HepG2 (cell line): ENCODE data around the gene ZBTB8B. TPM values are rescaled to one million over a fixed set of nuclear protein-coding genes. Genes with fewer than 3 reads are reported as not detected.

Experiments
- ATAC-seq: fragments of 200-7000 bp; cut with Tn5 transposase; 3 replicates; pipeline ENCODE4 v1.9.1; 2020; ENCODE audit warnings: mild to moderate bottlenecking, moderate library complexity
- BruUV-seq: library from RNA; stranded (reverse); fragments of 400-500 nt; replicated peaks from 2 replicates; lab custom pipeline; 2021; lab: Mats Ljungman, UMichigan
- CTCF ChIA-PET: fragments of 300-600 bp; formaldehyde crosslinking; extraction: SDS; loops from one replicate; lab custom pipeline; 2021; ENCODE audit warnings: low total read pairs, inconsistent platforms, low intra/inter-chr PET ratio; lab: Yijun Ruan, JAX
- POLR2A ChIA-PET: fragments of 350-600 bp; sonication (Branson Sonifier 250); formaldehyde crosslinking; loops from one replicate; lab custom pipeline; 2020; ENCODE audit warnings: antibody characterized with exemption, inconsistent platforms; lab: Yijun Ruan, JAX
- DNase-seq: peaks from one replicate; pipeline ENCODE4 v3.0.0-alpha.2; 2015; ENCODE audit warnings: low spot score
- FAIRE-seq: peaks from 3 replicates; lab custom pipeline; 2011; peaks lifted over from hg19 to GRCh38; lab: Jason Lieb, UNC
- H2AFZ ChIP-seq: one replicate; pipeline ENCODE4 v1.6.1; 2011; ENCODE audit warnings: low read length, inconsistent platforms
- H3K27ac ChIP-seq: fragments of 300-600 bp; 3 replicates; pipeline ENCODE4 v1.8.0; 2011; ENCODE audit warnings: mixed run types, mild to moderate bottlenecking, mixed read lengths, low read length, inconsistent platforms; ENCODE audit not compliant: insufficient read depth; ENCODE audit errors: extremely low read length
- H3K27me3 ChIP-seq, 2 experiments: fragments of 200-600 bp in 1 of 2; 2 replicates in 1 of 2; 3 replicates in 1 of 2; pipeline versions ENCODE4 v1.6.0 to v1.8.0; 2011; ENCODE audit warnings: low read length in 2 of 2, mild to moderate bottlenecking in 2 of 2, moderate library complexity in 2 of 2, inconsistent platforms in 1 of 2; ENCODE audit not compliant: insufficient read depth in 2 of 2, control insufficient read depth in 1 of 2
- H3K36me3 ChIP-seq, 2 experiments: fragments of 200-600 bp in 1 of 2; replicated peaks in 1 of 2; 2 replicates in 1 of 2; 3 replicates in 1 of 2; pipeline versions ENCODE4 v1.5.1 to v1.8.0; 2011; ENCODE audit warnings: low read length in 2 of 2, inconsistent platforms in 1 of 2; ENCODE audit not compliant: insufficient read depth in 2 of 2, control insufficient read depth in 1 of 2
- H3K4me1 ChIP-seq: 2 replicates; pipeline ENCODE4 v1.5.1; 2012; ENCODE audit warnings: low read length, inconsistent platforms; ENCODE audit not compliant: insufficient read depth
- H3K4me2 ChIP-seq: 2 replicates; pipeline ENCODE4 v1.6.0; 2011; ENCODE audit warnings: low read depth, low read length, inconsistent platforms
- H3K4me3 ChIP-seq, 3 experiments: fragments of 200-600 bp in 1 of 3; sonication (generic), shearing (Covaris generic) in 1 of 3; replicated peaks in 1 of 3; 2 replicates each; pipeline ENCODE4 v1.5.1; 2011 to 2016; ENCODE audit warnings: low read length in 3 of 3, inconsistent platforms in 2 of 3, low read depth in 2 of 3, mild to moderate bottlenecking in 2 of 3, control low read depth in 1 of 3, mixed read lengths in 1 of 3; ENCODE audit not compliant: insufficient read depth in 1 of 3
- H3K79me2 ChIP-seq: one replicate; pipeline ENCODE4 v1.6.1; 2011; ENCODE audit warnings: low read length, inconsistent platforms; ENCODE audit not compliant: insufficient read depth
- H3K9ac ChIP-seq: 2 replicates; pipeline ENCODE4 v1.6.0; 2011; ENCODE audit warnings: mild to moderate bottlenecking, low read depth, low read length, inconsistent platforms; ENCODE audit not compliant: insufficient read depth
- H3K9me3 ChIP-seq: 2 replicates; pipeline ENCODE4 v1.5.1; 2012; ENCODE audit warnings: mild to moderate bottlenecking, low read length
- H4K20me1 ChIP-seq: 2 replicates; pipeline ENCODE4 v1.6.0; 2011; ENCODE audit warnings: inconsistent platforms, mild to moderate bottlenecking, low read length, moderate library complexity; ENCODE audit not compliant: insufficient read depth
- ETV6 ChIP-seq: sonication (generic); formaldehyde crosslinking; conservative IDR thresholded peaks from 2 replicates; pipeline ENCODE4 v1.4.0; 2020; ENCODE audit warnings: missing genetic modification reagents
- GABPB1 ChIP-seq: IDR thresholded peaks from 2 replicates; pipeline ENCODE4 v1.6.1; 2016; ENCODE audit warnings: mild to moderate bottlenecking, missing genetic modification reagents, moderate library complexity, missing compliant biosample characterization
- HES4 ChIP-seq: sonication (generic); formaldehyde crosslinking; IDR thresholded peaks from 2 replicates; pipeline ENCODE4 v1.9.0; 2021; ENCODE audit warnings: mild to moderate bottlenecking, missing genetic modification reagents, borderline replicate concordance
- HOXA3 ChIP-seq: sonication (generic); formaldehyde crosslinking; IDR thresholded peaks from 2 replicates; pipeline ENCODE4 v1.5.0; 2020; ENCODE audit warnings: missing genetic modification reagents
- KDM4B ChIP-seq: sonication (generic); formaldehyde crosslinking; IDR thresholded peaks from 2 replicates; pipeline ENCODE4 v1.4.0; 2020; ENCODE audit warnings: missing genetic modification reagents
- KMT2A ChIP-seq: sonication (generic); formaldehyde crosslinking; IDR thresholded peaks from 2 replicates; pipeline ENCODE4 v1.4.0; 2020; ENCODE audit warnings: missing genetic modification reagents
- POLR2AphosphoS2 ChIP-seq: IDR thresholded peaks from 2 replicates; pipeline ENCODE4 v1.6.1; 2011; ENCODE audit warnings: low read depth, low read length, improper control_type of control experiment
- REXO4 ChIP-seq: sonication (generic); formaldehyde crosslinking; IDR thresholded peaks from 2 replicates; pipeline ENCODE4 v1.8.0; 2022; ENCODE audit warnings: missing genetic modification reagents, mild to moderate bottlenecking, borderline replicate concordance
- ZNF569 ChIP-seq: sonication (generic); formaldehyde crosslinking; IDR thresholded peaks from 2 replicates; pipeline ENCODE4 v1.5.0; 2020; ENCODE audit warnings: mild to moderate bottlenecking, missing genetic modification reagents, moderate library complexity, borderline replicate concordance
- WGBS: methylation state at CpG from one replicate; pipeline ENCODE4 v1.1.6; 2017; ENCODE audit warnings: low lambda C conversion rate; 5-methylcytosine and 5-hydroxymethylcytosine counted together
- in situ Hi-C: cut with HindIII; loops from 2 replicates; pipeline ENCODE4 v1.10.0; 2017; ENCODE audit warnings: low pct_unique_long_range_greater_than_20kb; ENCODE audit not compliant: extremely low pct_ligation_motif_present
- intact Hi-C: fragments of 100-400 bp; cut with micrococcal nuclease; formaldehyde crosslinking; loops from one replicate; pipeline ENCODE4 v1.10.0; 2022; ENCODE audit not compliant: unreplicated experiment
- polyA plus RNA-seq, 8 experiments: library from polyadenylated mRNA; depleted of rRNA in 3 of 8; stranded (reverse) in 7 of 8; unstranded in 1 of 8; fragments of >200 nt; fragmentation: Illumina TruSeq in 4 of 8; extraction: Trizol in 4 of 8; gene quantifications; 2 replicates each; pipeline versions ENCODE4 v1.2.1 to v1.2.3, GENCODE V29; 2011 to 2016; ENCODE audit warnings: low read depth in 4 of 8, missing spikeins in 1 of 8, mixed read lengths in 1 of 8; ENCODE audit not compliant: insufficient read depth in 1 of 8
- total RNA-seq, 5 experiments: library from RNA; depleted of rRNA; stranded (reverse); fragments of >200 nt; fragmentation: Illumina TruSeq; extraction: Trizol; gene quantifications; 2 replicates each; pipeline ENCODE4 v1.2.3, GENCODE V29; 2016; ENCODE audit warnings: low read depth in 1 of 5
- TF ChIP-seq, protein P1 (sequence below): sonication (generic); formaldehyde crosslinking; conservative IDR thresholded peaks from 2 replicates; pipeline ENCODE4 v1.4.0; 2020; ENCODE audit warnings: missing genetic modification reagents
- TF ChIP-seq, protein P2 (sequence below): sonication (generic); formaldehyde crosslinking; conservative IDR thresholded peaks from 2 replicates; pipeline ENCODE4 v1.4.0; 2020; ENCODE audit warnings: mild to moderate bottlenecking, missing genetic modification reagents, moderate library complexity

Gene ZBTB8B
- total and polyA plus RNA-seq, 2 of the 13 experiments (the other 11 are each of a cell fraction or from before 2014, with no cell fraction given), result under 0.01 to 0.02 TPM

DNA sequence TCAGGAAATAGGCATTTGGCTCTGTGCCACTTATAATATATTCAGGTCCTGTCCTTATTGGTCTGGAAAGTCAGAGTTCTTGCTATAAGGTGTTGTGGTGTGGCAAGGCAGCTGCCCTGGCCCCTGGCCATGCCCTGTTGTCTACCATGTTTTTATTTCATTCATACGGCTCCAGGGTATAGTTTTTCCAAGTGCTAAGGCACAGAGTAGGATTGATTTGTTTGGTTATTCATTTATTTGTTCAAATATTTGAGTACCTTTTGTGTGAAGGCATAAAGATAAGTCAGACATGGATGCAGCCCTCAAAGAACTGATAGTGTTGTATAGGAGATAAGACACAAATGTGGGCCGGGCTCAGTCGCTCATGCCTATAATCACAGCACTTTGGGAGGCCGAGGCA lies 10.1 kb downstream of the ZBTB8B start:
- intact Hi-C loops, result no loop called here
- Histone ChIP-seq H3K4me1 (peaks cover 10% of the 10 kb centered on the region; the same call in 1 of the 2 replicates), H2AFZ (no peak overlapping the region), H3K79me2 (no peaks in the 10 kb centered on the region), H4K20me1 (no peaks in the 10 kb centered on the region), H3K9ac (no peak overlapping the region), H3K4me2 (no peak overlapping the region), H3K27me3 (peaks cover 0 to 2% of the 10 kb centered on the region in 2 experiments; a peak in 1 of 5 replicates), H3K4me3 (no peak overlapping the region), H3K27ac (no peak overlapping the region), H3K36me3 (no peaks in the 10 kb centered on the region), H3K9me3 (no peaks in the 10 kb centered on the region)
- no peak for FAIRE-seq
- BruUV-seq, result no TSS peak
- no peak for DNase-seq
- no peak; the same call in 2 of the 3 replicates for ATAC-seq
- POLR2A ChIA-PET, result no interaction called here
- TF ChIP-seq GABPB1 (CRISPR knock-in tag) (no peak), KMT2A (no peak), HOXA3 (no peak), REXO4 (CRISPR knock-in tag) (no peak), POLR2AphosphoS2 (no peak)
- TF ChIP-seq, protein P1, sequence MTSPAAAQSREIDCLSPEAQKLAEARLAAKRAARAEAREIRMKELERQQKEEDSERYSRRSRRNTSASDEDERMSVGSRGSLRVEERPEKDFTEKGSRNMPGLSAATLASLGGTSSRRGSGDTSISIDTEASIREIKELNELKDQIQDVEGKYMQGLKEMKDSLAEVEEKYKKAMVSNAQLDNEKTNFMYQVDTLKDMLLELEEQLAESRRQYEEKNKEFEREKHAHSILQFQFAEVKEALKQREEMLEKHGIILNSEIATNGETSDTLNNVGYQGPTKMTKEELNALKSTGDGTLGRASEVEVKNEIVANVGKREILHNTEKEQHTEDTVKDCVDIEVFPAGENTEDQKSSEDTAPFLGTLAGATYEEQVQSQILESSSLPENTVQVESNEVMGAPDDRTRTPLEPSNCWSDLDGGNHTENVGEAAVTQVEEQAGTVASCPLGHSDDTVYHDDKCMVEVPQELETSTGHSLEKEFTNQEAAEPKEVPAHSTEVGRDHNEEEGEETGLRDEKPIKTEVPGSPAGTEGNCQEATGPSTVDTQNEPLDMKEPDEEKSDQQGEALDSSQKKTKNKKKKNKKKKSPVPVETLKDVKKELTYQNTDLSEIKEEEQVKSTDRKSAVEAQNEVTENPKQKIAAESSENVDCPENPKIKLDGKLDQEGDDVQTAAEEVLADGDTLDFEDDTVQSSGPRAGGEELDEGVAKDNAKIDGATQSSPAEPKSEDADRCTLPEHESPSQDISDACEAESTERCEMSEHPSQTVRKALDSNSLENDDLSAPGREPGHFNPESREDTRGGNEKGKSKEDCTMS, result no peak
- in situ Hi-C loops, result no loop called here
- CTCF ChIA-PET, result no interaction called here
- 5% methylated on average over 4 of the region's 4 CpGs for whole genome bisulfite sequencing

DNA sequence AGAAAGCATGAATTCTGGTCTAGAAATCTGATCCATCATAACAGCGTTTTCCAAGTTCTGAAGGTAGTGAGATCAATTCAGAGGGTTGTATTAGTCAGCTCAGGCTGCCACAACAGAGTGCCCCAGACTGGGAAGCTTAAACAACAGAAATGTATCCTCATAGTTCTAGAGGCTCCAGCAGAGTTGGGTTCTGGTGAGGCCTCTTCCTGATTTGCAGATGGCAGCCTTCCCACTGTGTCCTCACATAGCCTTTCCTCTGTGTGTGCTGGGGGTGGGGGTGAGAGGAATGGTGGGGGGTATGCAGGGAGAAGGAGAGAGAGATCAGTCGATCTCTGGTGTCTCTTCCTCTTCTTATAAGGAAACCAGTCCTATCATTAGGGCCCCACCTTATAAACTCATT lies 15.1 kb downstream of the ZBTB8B start:
- no peaks in the 10 kb centered on the region for H3K9me3 ChIP-seq
- H4K20me1 ChIP-seq, result no peaks in the 10 kb centered on the region
- H3K27ac ChIP-seq, result no peak overlapping the region
- POLR2A ChIA-PET, result no interaction called here
- BruUV-seq, result no TSS peak
- peaks cover 5 to 7% of the 10 kb centered on the region in 2 experiments; a peak in 4 of 5 replicates for H3K27me3 ChIP-seq
- no peak overlapping the region for H2AFZ ChIP-seq
- H3K9ac ChIP-seq, result no peak overlapping the region
- no peaks in the 10 kb centered on the region for H3K36me3 ChIP-seq
- TF ChIP-seq HES4, result no peak
- TF ChIP-seq ETV6 (CRISPR knock-in tag), result no peak
- no peak for TF ChIP-seq ZNF569 (CRISPR knock-in tag)
- TF ChIP-seq, protein P2, sequence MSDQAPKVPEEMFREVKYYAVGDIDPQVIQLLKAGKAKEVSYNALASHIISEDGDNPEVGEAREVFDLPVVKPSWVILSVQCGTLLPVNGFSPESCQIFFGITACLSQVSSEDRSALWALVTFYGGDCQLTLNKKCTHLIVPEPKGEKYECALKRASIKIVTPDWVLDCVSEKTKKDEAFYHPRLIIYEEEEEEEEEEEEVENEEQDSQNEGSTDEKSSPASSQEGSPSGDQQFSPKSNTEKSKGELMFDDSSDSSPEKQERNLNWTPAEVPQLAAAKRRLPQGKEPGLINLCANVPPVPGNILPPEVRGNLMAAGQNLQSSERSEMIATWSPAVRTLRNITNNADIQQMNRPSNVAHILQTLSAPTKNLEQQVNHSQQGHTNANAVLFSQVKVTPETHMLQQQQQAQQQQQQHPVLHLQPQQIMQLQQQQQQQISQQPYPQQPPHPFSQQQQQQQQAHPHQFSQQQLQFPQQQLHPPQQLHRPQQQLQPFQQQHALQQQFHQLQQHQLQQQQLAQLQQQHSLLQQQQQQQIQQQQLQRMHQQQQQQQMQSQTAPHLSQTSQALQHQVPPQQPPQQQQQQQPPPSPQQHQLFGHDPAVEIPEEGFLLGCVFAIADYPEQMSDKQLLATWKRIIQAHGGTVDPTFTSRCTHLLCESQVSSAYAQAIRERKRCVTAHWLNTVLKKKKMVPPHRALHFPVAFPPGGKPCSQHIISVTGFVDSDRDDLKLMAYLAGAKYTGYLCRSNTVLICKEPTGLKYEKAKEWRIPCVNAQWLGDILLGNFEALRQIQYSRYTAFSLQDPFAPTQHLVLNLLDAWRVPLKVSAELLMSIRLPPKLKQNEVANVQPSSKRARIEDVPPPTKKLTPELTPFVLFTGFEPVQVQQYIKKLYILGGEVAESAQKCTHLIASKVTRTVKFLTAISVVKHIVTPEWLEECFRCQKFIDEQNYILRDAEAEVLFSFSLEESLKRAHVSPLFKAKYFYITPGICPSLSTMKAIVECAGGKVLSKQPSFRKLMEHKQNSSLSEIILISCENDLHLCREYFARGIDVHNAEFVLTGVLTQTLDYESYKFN (CRISPR knock-in tag), result no peak
- TF ChIP-seq KDM4B (CRISPR knock-in tag), result no peak
- TF ChIP-seq, all 625 proteins: peak for 0
- WGBS, result 27% methylated on average over 2 of the region's 2 CpGs
- FAIRE-seq (no peak), DNase-seq (no peak), ATAC-seq (no peak)
- CTCF ChIA-PET, result no interaction called here
- Histone ChIP-seq H3K79me2 (no peaks in the 10 kb centered on the region), H3K4me3 (no peak overlapping the region), H3K4me1 (peaks cover 4% of the 10 kb centered on the region; the same call in 1 of the 2 replicates), H3K4me2 (no peak overlapping the region)
- in situ Hi-C loops (no loop called here), intact Hi-C loops (no loop called here)
